T-helper 2 cell treated with Interferon-gamma antibody and Interleukin-4, amounts not matched to agents 5 μg/mL and 100 μg/mL, for 36 hours (primary cell): ENCODE results near the gene SIRPG.
"Not testable (repeated sequence)": the region's sequence is repeated elsewhere in the genome, so short reads cannot be mapped to it uniquely, and the experiment has no call there.

ENCODE experiments used
- DNase-seq: peaks from one replicate; pipeline ENCODE4 v3.0.0; 2021; ENCODE audit warnings: low spot score
- H3K27ac Mint-ChIP-seq: one replicate; pipeline ENCODE4 v1.8.0; 2021; ENCODE audit warnings: mild to moderate bottlenecking, mixed read lengths
- H3K27me3 Mint-ChIP-seq: one replicate; pipeline ENCODE4 v1.8.0; 2021; ENCODE audit warnings: low read depth, mixed read lengths
- H3K36me3 Mint-ChIP-seq: one replicate; pipeline ENCODE4 v1.8.0; 2021; ENCODE audit warnings: low read depth, mixed read lengths
- H3K4me1 Mint-ChIP-seq: one replicate; pipeline ENCODE4 v1.8.0; 2021; ENCODE audit warnings: low read depth, mixed read lengths
- H3K4me3 Mint-ChIP-seq: one replicate; pipeline ENCODE4 v1.8.0; 2022; ENCODE audit warnings: mild to moderate bottlenecking, moderate library complexity, mixed read lengths
- H3K9me3 Mint-ChIP-seq: one replicate; pipeline ENCODE4 v1.8.0; 2021; ENCODE audit warnings: mixed read lengths

Gene SIRPG

GRCh38 chr20:1664911-1665310 lies 7.3 kb upstream of the SIRPG start:
- Mint-ChIP-seq H3K9me3 (peaks cover 7% of the 10 kb centered on the region), H3K4me1 (peaks cover 76% of the 10 kb centered on the region), H3K27ac (peak overlapping the region; percentile 85), H3K36me3 (peaks cover 23% of the 10 kb centered on the region), H3K4me3 (peak overlapping the region; percentile 78), H3K27me3 (no peaks in the 10 kb centered on the region)
- peak; percentile 71 for DNase-seq

GRCh38 chr20:1663917-1664316 lies 6.3 kb upstream of the SIRPG start:
- DNase-seq = no peak
- Mint-ChIP-seq H3K4me3 (peak overlapping the region; percentile 78), H3K27ac (peak overlapping the region; percentile 85)

GRCh38 chr20:1661542-1662299 lies 4.1 kb upstream of the SIRPG start:
- Mint-ChIP-seq H3K9me3 (no peaks in the 10 kb centered on the region), H3K4me1 (peaks cover 84% of the 10 kb centered on the region), H3K4me3 (peak overlapping the region; percentile 58), H3K36me3 (peaks cover 14% of the 10 kb centered on the region), H3K27me3 (no peaks in the 10 kb centered on the region), H3K27ac (peak overlapping the region; percentile 89)
- DNase-seq = no peak

More at GRCh38 chr20:1663917-1664316, 6.3 kb upstream of the SIRPG start:
- Mint-ChIP-seq H3K27me3 (no peaks in the 10 kb centered on the region), H3K4me1 (peaks cover 80% of the 10 kb centered on the region), H3K36me3 (peaks cover 16% of the 10 kb centered on the region), H3K9me3 (peaks cover 7% of the 10 kb centered on the region)

GRCh38 chr20:1660246-1660645 lies 2.7 kb upstream of the SIRPG start:
- no peaks in the 10 kb centered on the region for H3K27me3 Mint-ChIP-seq
- H3K4me1 Mint-ChIP-seq = peaks cover 85% of the 10 kb centered on the region
- peak overlapping the region; percentile 58 for H3K4me3 Mint-ChIP-seq
- H3K36me3 Mint-ChIP-seq = peaks cover 20% of the 10 kb centered on the region
- H3K27ac Mint-ChIP-seq = peak overlapping the region; percentile 89
- no peak for DNase-seq
- no peaks in the 10 kb centered on the region for H3K9me3 Mint-ChIP-seq

GRCh38 chr20:1656844-1657243 lies 735 bp downstream of the SIRPG start:
- Mint-ChIP-seq H3K4me3 (peak overlapping the region; percentile 92), H3K36me3 (peaks cover 45% of the 10 kb centered on the region), H3K9me3 (peaks cover 22% of the 10 kb centered on the region), H3K27ac (peak overlapping the region; percentile 98), H3K4me1 (peaks cover 80% of the 10 kb centered on the region), H3K27me3 (no peaks in the 10 kb centered on the region)
- no peak for DNase-seq

GRCh38 chr20:1654996-1655395 lies 2.6 kb downstream of the SIRPG start:
- DNase-seq = no peak
- H3K27ac Mint-ChIP-seq = peak overlapping the region; percentile 83
- H3K36me3 Mint-ChIP-seq = peaks cover 53% of the 10 kb centered on the region
- H3K9me3 Mint-ChIP-seq = peaks cover 22% of the 10 kb centered on the region
- H3K4me3 Mint-ChIP-seq = peak overlapping the region; percentile 84
- no peaks in the 10 kb centered on the region for H3K27me3 Mint-ChIP-seq
- peaks cover 81% of the 10 kb centered on the region for H3K4me1 Mint-ChIP-seq

GRCh38 chr20:1652960-1653359 lies 4.6 kb downstream of the SIRPG start:
- DNase-seq = no peak
- H3K4me1 Mint-ChIP-seq = peaks cover 64% of the 10 kb centered on the region
- peaks cover 22% of the 10 kb centered on the region for H3K9me3 Mint-ChIP-seq
- peaks cover 66% of the 10 kb centered on the region for H3K36me3 Mint-ChIP-seq
- peak overlapping the region; percentile 79 for H3K27ac Mint-ChIP-seq
- H3K27me3 Mint-ChIP-seq = no peaks in the 10 kb centered on the region
- peak overlapping the region; percentile 74 for H3K4me3 Mint-ChIP-seq

GRCh38 chr20:1652104-1652503 lies 5.5 kb downstream of the SIRPG start:
- Mint-ChIP-seq H3K36me3 (peaks cover 73% of the 10 kb centered on the region), H3K9me3 (peaks cover 22% of the 10 kb centered on the region), H3K27me3 (no peaks in the 10 kb centered on the region), H3K27ac (peak overlapping the region; percentile 88), H3K4me1 (peaks cover 63% of the 10 kb centered on the region), H3K4me3 (peak overlapping the region; percentile 74)
- DNase-seq = no peak

GRCh38 chr20:1651268-1652058 lies 6.1 kb downstream of the SIRPG start:
- H3K9me3 Mint-ChIP-seq = peaks cover 22% of the 10 kb centered on the region
- peaks cover 64% of the 10 kb centered on the region for H3K4me1 Mint-ChIP-seq
- H3K4me3 Mint-ChIP-seq = peak overlapping the region; percentile 74

GRCh38 chr20:1648101-1648500 lies 9.5 kb downstream of the SIRPG start:
- no peak overlapping the region for H3K4me3 Mint-ChIP-seq
- no peaks in the 10 kb centered on the region for H3K27me3 Mint-ChIP-seq
- H3K36me3 Mint-ChIP-seq = peaks cover 70% of the 10 kb centered on the region
- H3K4me1 Mint-ChIP-seq = peaks cover 41% of the 10 kb centered on the region
- H3K9me3 Mint-ChIP-seq = peaks cover 5% of the 10 kb centered on the region
- H3K27ac Mint-ChIP-seq = no peak overlapping the region
- no peak for DNase-seq

More at GRCh38 chr20:1651268-1652058, 6.1 kb downstream of the SIRPG start:
- no peaks in the 10 kb centered on the region for H3K27me3 Mint-ChIP-seq
- peak overlapping the region; percentile 88 for H3K27ac Mint-ChIP-seq
- H3K36me3 Mint-ChIP-seq = peaks cover 75% of the 10 kb centered on the region
- DNase-seq = no peak

GRCh38 chr20:1646975-1647431 lies 10.6 kb downstream of the SIRPG start:
- peak overlapping the region; percentile 26 for H3K4me3 Mint-ChIP-seq
- peak overlapping the region; percentile 69 for H3K27ac Mint-ChIP-seq
- H3K27me3 Mint-ChIP-seq = no peaks in the 10 kb centered on the region
- H3K36me3 Mint-ChIP-seq = peaks cover 63% of the 10 kb centered on the region
- no peak for DNase-seq
- H3K4me1 Mint-ChIP-seq = peaks cover 32% of the 10 kb centered on the region
- no peaks in the 10 kb centered on the region for H3K9me3 Mint-ChIP-seq

GRCh38 chr20:1644101-1644962 lies 13.2 kb downstream of the SIRPG start:
- Mint-ChIP-seq H3K27me3 (no peaks in the 10 kb centered on the region), H3K27ac (no peak overlapping the region), H3K4me3 (no peak overlapping the region), H3K36me3 (peaks cover 55% of the 10 kb centered on the region), H3K4me1 (peaks cover 21% of the 10 kb centered on the region), H3K9me3 (peaks cover 10% of the 10 kb centered on the region)
- DNase-seq = no peak

- peaks cover 19% of the 10 kb centered on the region for H3K4me1 Mint-ChIP-seq
Measured at GRCh38 chr20:1638643-1639042, 18.9 kb downstream of the SIRPG start.

More at GRCh38 chr20:1638643-1639042, 18.9 kb downstream of the SIRPG start:
- H3K27me3 Mint-ChIP-seq, H3K27ac Mint-ChIP-seq, H3K4me3 Mint-ChIP-seq, H3K9me3 Mint-ChIP-seq, DNase-seq: not testable (repeated sequence)
- H3K36me3 Mint-ChIP-seq = peaks cover 28% of the 10 kb centered on the region
